Measurements from ENCODE around the gene MYMK.
"Not testable (repeated sequence)": the region's sequence is repeated elsewhere in the genome, so short reads cannot be mapped to it uniquely, and the experiment has no call there.

MYMK gene

GRCh38 chr9:133524679-133525228, at the start of gene MYMK:
Gene MYMK (minus strand): TSS chr9:133524959. CDS start chr9:133524844, 115 bp downstream.
- peaks cover 2% of the 10 kb centered on the region for H3K27me3 Mint-ChIP-seq
- H3K4me1 Mint-ChIP-seq (ENCODE audit: low read depth) = peaks cover 4% of the 10 kb centered on the region
- DNase-seq = no peak
- H3K36me3 Mint-ChIP-seq (ENCODE audit: low read depth) = no peaks in the 10 kb centered on the region
- no peak within 1 kb of the TSS for H3K27ac Mint-ChIP-seq
- H3K9me3 Mint-ChIP-seq = no peaks in the 10 kb centered on the region
- no peak within 1 kb of the TSS for H3K4me3 Mint-ChIP-seq

- H3K9me3 Mint-ChIP-seq = no peaks in the 10 kb centered on the region
- no peak overlapping the region for H3K27ac Mint-ChIP-seq
- no peaks in the 10 kb centered on the region for H3K36me3 Mint-ChIP-seq (ENCODE audit: low read depth)
- H3K4me1 Mint-ChIP-seq (ENCODE audit: low read depth) = peaks cover 6% of the 10 kb centered on the region
- DNase-seq = no peak
- H3K27me3 Mint-ChIP-seq = peaks cover 29% of the 10 kb centered on the region
- no peak overlapping the region for H3K4me3 Mint-ChIP-seq
Measured at GRCh38 chr9:133573791-133574515, 49.2 kb upstream of the MYMK start.

GRCh38 chr9:133572821-133573361, 48.1 kb upstream of the MYMK start:
- no peak overlapping the region for H3K27ac Mint-ChIP-seq
- H3K4me1 Mint-ChIP-seq (ENCODE audit: low read depth) = peaks cover 6% of the 10 kb centered on the region
- H3K4me3 Mint-ChIP-seq = no peak overlapping the region
- H3K36me3 Mint-ChIP-seq (ENCODE audit: low read depth) = no peaks in the 10 kb centered on the region
- H3K27me3 Mint-ChIP-seq = peaks cover 23% of the 10 kb centered on the region
- no peak for DNase-seq
- H3K9me3 Mint-ChIP-seq = no peaks in the 10 kb centered on the region

- no peak overlapping the region for H3K4me3 Mint-ChIP-seq
- no peak for DNase-seq
- H3K9me3 Mint-ChIP-seq = no peaks in the 10 kb centered on the region
- no peaks in the 10 kb centered on the region for H3K36me3 Mint-ChIP-seq (ENCODE audit: low read depth)
- H3K27me3 Mint-ChIP-seq = peaks cover 17% of the 10 kb centered on the region
- H3K4me1 Mint-ChIP-seq (ENCODE audit: low read depth) = peaks cover 6% of the 10 kb centered on the region
- H3K27ac Mint-ChIP-seq = no peak overlapping the region
Measured at GRCh38 chr9:133571896-133572595, 47.3 kb upstream of the MYMK start.

- Mint-ChIP-seq H3K27ac (no peak overlapping the region), H3K27me3 (peaks cover 11% of the 10 kb centered on the region), H3K4me3 (no peak overlapping the region), H3K36me3 (ENCODE audit: low read depth) (no peaks in the 10 kb centered on the region), H3K9me3 (no peaks in the 10 kb centered on the region), H3K4me1 (ENCODE audit: low read depth) (no peaks in the 10 kb centered on the region)
- no peak for DNase-seq
Measured at GRCh38 chr9:133571391-133571890, 46.7 kb upstream of the MYMK start.

GRCh38 chr9:133570691-133571080, 45.9 kb upstream of the MYMK start:
- no peaks in the 10 kb centered on the region for H3K4me1 Mint-ChIP-seq (ENCODE audit: low read depth)

GRCh38 chr9:133569891-133570690, 45.3 kb upstream of the MYMK start:
- H3K36me3 Mint-ChIP-seq (ENCODE audit: low read depth) = no peaks in the 10 kb centered on the region
- H3K27ac Mint-ChIP-seq = no peak overlapping the region
- H3K9me3 Mint-ChIP-seq = no peaks in the 10 kb centered on the region
- DNase-seq = no peak
- H3K27me3 Mint-ChIP-seq = peaks cover 2% of the 10 kb centered on the region
- H3K4me3 Mint-ChIP-seq = no peak overlapping the region
- no peaks in the 10 kb centered on the region for H3K4me1 Mint-ChIP-seq (ENCODE audit: low read depth)

More at GRCh38 chr9:133570691-133571080, 45.9 kb upstream of the MYMK start:
- no peak overlapping the region for H3K27ac Mint-ChIP-seq
- no peaks in the 10 kb centered on the region for H3K36me3 Mint-ChIP-seq (ENCODE audit: low read depth)
- no peaks in the 10 kb centered on the region for H3K9me3 Mint-ChIP-seq
- no peak for DNase-seq
- peaks cover 6% of the 10 kb centered on the region for H3K27me3 Mint-ChIP-seq
- H3K4me3 Mint-ChIP-seq = no peak overlapping the region

- no peak overlapping the region for H3K27ac Mint-ChIP-seq
- DNase-seq = no peak
- H3K9me3 Mint-ChIP-seq = no peaks in the 10 kb centered on the region
- H3K4me1 Mint-ChIP-seq (ENCODE audit: low read depth) = no peaks in the 10 kb centered on the region
- H3K36me3 Mint-ChIP-seq (ENCODE audit: low read depth) = no peaks in the 10 kb centered on the region
- no peak overlapping the region for H3K4me3 Mint-ChIP-seq
- peaks cover 2% of the 10 kb centered on the region for H3K27me3 Mint-ChIP-seq
Measured at GRCh38 chr9:133569121-133569785, 44.5 kb upstream of the MYMK start.

- H3K36me3 Mint-ChIP-seq (ENCODE audit: low read depth) = no peaks in the 10 kb centered on the region
- no peaks in the 10 kb centered on the region for H3K9me3 Mint-ChIP-seq
- peaks cover 2% of the 10 kb centered on the region for H3K27me3 Mint-ChIP-seq
- no peak overlapping the region for H3K4me3 Mint-ChIP-seq
- no peak overlapping the region for H3K27ac Mint-ChIP-seq
- H3K4me1 Mint-ChIP-seq (ENCODE audit: low read depth) = peaks cover 4% of the 10 kb centered on the region
- DNase-seq = no peak
Measured at GRCh38 chr9:133568186-133568585, 43.4 kb upstream of the MYMK start.

GRCh38 chr9:133566817-133567216, 42.1 kb upstream of the MYMK start:
- Mint-ChIP-seq H3K27ac (no peak overlapping the region), H3K4me1 (ENCODE audit: low read depth) (peaks cover 7% of the 10 kb centered on the region), H3K9me3 (no peaks in the 10 kb centered on the region), H3K27me3 (no peaks in the 10 kb centered on the region), H3K4me3 (no peak overlapping the region), H3K36me3 (ENCODE audit: low read depth) (no peaks in the 10 kb centered on the region)
- DNase-seq = no peak

- H3K4me3 Mint-ChIP-seq = no peak overlapping the region
- no peaks in the 10 kb centered on the region for H3K36me3 Mint-ChIP-seq (ENCODE audit: low read depth)
- H3K9me3 Mint-ChIP-seq = no peaks in the 10 kb centered on the region
- no peaks in the 10 kb centered on the region for H3K27me3 Mint-ChIP-seq
- H3K4me1 Mint-ChIP-seq (ENCODE audit: low read depth) = peaks cover 7% of the 10 kb centered on the region
- no peak overlapping the region for H3K27ac Mint-ChIP-seq
- no peak for DNase-seq
Measured at GRCh38 chr9:133566382-133566781, 41.6 kb upstream of the MYMK start.

- H3K27me3 Mint-ChIP-seq = peaks cover 3% of the 10 kb centered on the region
- no peak overlapping the region for H3K4me3 Mint-ChIP-seq
- no peak overlapping the region for H3K27ac Mint-ChIP-seq
- no peak for DNase-seq
- H3K9me3 Mint-ChIP-seq = no peaks in the 10 kb centered on the region
- peaks cover 9% of the 10 kb centered on the region for H3K4me1 Mint-ChIP-seq (ENCODE audit: low read depth)
- H3K36me3 Mint-ChIP-seq (ENCODE audit: low read depth) = no peaks in the 10 kb centered on the region
Measured at GRCh38 chr9:133564451-133565116, 39.8 kb upstream of the MYMK start.

GRCh38 chr9:133563814-133564213, 39.1 kb upstream of the MYMK start:
- H3K4me1 Mint-ChIP-seq (ENCODE audit: low read depth) = peaks cover 12% of the 10 kb centered on the region
- H3K9me3 Mint-ChIP-seq; H3K36me3 Mint-ChIP-seq (ENCODE audit: low read depth); H3K27ac Mint-ChIP-seq; H3K4me3 Mint-ChIP-seq; H3K27me3 Mint-ChIP-seq; DNase-seq: not testable (repeated sequence)
